Stimulated activated CD8-positive, alpha-beta memory T cell treated with anti-CD3 and anti-CD28 coated beads, Interleukin-15, amount 100 ng/mL, for 1 hour (primary cell): Measurements from ENCODE around the gene CHRM2.

Experiments used
- DNase-seq: peaks from one replicate; pipeline ENCODE4 v3.0.0-alpha.2; 2020; ENCODE audit warnings: low read depth

The CHRM2 gene

GRCh38 chr7:137025469-137026175, 157.2 kb downstream of the CHRM2 start:
- no peak for DNase-seq

GRCh38 chr7:137026176-137026500, 157.7 kb downstream of the CHRM2 start:
- DNase-seq: no peak

- no peak for DNase-seq
These were observed 164.0 kb downstream of the CHRM2 start for GRCh38 chr7:137032436-137032835.

- DNase-seq: no peak
These were observed 168.3 kb downstream of the CHRM2 start for GRCh38 chr7:137036768-137037167.

GRCh38 chr7:137038706-137039105, 170.3 kb downstream of the CHRM2 start:
- DNase-seq: no peak

GRCh38 chr7:137040745-137041144, 172.3 kb downstream of the CHRM2 start:
- DNase-seq: no peak

GRCh38 chr7:137045573-137045972, 177.1 kb downstream of the CHRM2 start:
- no peak for DNase-seq

GRCh38 chr7:137069249-137069963, 201.0 kb downstream of the CHRM2 start:
- DNase-seq: no peak
